Activated T-helper 1 cell treated with Interleukin-2 at 50 U/mL for 16 hours (primary cell): Measurements from ENCODE around the gene APOC4.
A peak's percentile ranks its signal among the peaks of the same experiment; 100 is the strongest.
"Not testable (repeated sequence)": the region's sequence is repeated elsewhere in the genome, so short reads cannot be mapped to it uniquely, and the experiment has no call there.

Experiments
- DNase-seq: peaks from one replicate; pipeline ENCODE4 v3.0.0-alpha.2; 2020; ENCODE audit warnings: low read depth

The APOC4 gene

DNA sequence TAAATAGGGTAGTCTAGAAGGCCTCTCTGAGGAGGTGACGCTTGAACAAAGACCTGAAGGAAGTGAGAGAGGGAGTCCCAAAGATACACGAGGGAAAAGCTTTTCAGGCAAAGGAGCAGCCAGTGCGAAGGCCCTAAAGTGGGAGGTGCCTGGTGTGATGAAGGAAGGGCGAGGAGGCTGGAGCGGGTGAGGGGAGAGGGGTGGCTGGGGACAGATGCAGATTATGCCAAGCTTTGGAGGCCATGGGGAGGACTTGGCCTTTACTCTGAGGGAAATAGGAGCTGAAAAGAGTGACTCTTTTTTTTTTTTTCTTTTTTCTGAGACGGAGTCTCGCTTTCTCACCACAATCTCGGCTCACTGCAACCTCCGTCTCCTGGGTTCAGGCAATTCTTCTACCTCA, 16.1 kb downstream of the APOC4 start:
- DNase-seq: no peak

DNA sequence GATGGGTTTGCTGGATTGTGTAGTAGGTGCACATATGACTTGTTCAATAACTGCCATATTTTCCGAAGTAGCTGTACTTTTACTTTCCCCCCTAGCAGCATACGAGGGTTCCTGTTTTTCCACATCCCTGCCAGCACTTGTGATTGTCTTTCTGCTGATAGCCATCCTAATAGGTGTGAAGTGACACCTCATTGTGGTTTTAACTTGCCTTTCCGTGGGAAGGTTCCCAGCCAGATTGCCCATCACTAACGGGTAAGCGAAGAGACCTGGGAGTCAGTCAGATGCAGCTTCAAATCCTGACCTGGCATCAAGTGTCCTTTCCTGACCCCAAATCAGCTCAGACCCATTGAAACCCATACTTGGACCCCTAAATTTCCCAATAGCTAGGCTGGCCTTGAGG, 17.7 kb downstream of the APOC4 start:
- DNase-seq: no peak

DNA sequence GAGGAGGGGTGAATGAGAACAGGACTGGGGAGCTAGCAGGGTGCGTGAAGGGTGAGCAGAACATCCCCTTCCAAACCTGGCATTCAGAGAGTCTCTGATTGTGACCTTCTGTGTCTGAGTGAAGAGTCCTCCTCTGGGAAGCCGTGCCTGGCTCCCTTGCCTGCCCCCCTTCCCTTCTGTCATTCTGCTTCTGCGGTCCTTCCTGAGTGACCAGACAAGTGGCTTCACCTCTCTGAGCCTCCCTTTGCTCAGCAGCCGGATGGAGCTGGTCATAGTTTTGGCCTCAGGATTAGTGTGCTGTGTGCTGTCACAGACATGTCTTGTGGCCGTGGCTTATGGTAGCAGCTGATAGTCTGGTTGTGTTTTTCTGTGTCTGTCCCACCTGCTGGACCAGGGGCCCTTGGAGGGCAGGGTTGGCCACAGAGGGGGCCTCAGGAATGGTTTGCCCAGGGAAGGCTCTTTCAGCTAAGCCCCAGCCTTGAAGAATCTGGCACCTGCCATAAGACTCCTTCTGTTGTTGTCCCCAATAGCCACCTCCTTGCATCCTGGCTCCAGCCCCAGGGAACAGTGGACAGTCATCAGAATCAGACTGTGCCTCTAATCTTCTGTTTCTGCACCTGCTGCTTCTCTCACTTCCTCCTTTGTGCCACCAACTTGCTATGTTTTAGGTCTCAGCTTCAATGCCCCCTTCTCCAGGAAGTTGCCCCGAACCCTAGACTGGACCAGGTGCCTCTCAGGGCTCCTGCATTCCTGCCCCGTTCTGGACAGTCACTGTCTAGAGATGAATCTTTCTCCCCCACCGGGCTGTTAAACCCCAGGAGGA, 19.1 kb downstream of the APOC4 start:
- DNase-seq: no peak

DNA sequence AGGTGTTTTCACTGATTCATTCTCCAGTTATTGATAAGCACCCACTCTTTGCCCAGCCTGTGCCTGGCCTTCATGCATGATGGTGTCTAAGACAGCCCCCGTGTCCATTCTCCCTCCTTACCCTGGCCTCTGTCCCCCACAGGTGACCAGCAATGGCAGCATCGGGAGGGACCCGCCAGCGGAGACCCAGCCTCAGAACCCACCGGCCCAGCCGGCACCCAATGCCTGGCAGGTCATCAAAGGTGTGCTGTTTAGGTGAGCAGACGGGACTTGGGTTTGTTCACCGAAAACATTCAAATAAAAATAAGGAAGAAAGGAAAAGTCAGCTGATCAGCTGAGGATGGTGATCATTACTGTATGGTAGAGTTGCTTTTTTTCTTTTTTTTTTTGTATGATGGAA, 19.8 kb downstream of the APOC4 start:
- DNase-seq: no peak

DNA sequence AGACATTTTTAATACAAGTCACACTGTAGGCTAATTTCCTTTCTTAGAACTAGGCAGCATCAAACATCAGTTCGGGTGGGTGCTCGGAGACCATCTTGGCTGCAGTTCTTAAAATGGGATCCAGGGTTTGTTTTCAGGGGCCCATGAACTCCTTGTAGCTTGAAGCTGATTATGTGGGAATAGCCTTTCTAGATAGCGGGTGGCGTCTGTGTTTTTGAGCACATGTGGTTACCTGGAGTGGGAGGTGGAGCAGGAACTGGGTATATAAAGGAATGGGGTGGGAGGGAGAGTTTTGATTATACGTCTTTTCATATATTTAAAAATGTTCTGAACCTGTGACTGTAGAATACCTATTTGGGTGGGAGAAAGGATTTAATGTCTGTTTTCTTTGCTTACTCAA, 26.1 kb downstream of the APOC4 start:
- no peak for DNase-seq

DNA sequence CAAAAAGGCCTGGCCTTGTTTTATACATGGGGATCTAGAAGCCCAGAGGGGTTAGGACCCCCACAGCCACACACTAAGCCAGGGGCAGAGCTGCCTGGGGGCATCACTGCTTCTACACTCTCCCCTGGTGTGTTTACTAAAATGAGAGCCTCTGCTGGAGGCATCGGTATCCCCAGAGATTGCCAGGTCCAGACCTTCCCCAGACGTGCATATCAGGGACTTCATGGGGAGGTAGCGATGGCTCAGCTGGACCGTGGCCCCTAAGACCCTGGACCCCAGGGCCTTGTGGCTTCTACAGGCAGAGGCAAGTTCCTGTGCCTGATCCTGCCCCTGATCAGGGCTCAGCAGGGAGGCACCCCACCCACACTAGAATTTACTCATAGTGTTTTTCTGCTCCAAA, 26.6 kb downstream of the APOC4 start:
- no peak for DNase-seq

DNA sequence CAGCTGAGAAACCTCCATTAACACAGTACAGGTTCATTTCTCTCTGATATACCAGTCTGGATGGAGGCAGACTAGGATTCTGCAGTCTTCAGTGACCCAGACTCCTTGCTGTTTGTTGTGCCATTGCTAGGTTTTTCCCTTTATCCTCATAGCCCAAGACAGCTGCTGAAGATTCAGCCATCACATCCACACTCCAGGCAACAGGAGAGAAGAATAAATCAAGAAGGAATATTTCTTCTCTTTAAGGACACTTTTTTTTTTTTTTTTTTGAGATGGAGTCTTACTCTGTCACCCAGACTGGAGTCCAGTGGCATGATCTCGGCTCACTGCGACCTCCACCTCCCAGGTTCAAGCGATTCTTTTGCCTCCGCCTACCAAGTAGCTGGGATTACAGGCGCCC, 27.4 kb downstream of the APOC4 start:
- no peak for DNase-seq

DNA sequence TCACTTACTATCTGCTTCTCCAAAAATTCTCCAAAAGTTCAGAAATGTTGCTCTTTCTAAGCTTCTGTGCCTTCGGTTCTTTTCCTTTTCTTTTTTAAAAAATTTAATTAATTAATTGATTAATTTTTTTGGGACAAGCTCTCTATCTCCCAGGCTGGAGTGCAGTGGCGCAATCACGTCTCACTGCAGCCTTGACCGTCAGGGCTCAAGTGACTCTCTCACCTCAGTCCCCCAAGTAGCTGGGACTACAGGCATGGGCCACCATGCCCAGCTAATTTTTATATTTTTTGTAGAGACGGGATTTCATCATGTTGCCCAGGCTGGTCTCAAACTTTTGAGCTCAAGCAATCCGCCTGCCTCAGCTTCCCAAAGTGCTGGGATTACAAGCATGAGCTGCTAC, 29.4 kb downstream of the APOC4 start:
- not testable (repeated sequence) for DNase-seq

DNA sequence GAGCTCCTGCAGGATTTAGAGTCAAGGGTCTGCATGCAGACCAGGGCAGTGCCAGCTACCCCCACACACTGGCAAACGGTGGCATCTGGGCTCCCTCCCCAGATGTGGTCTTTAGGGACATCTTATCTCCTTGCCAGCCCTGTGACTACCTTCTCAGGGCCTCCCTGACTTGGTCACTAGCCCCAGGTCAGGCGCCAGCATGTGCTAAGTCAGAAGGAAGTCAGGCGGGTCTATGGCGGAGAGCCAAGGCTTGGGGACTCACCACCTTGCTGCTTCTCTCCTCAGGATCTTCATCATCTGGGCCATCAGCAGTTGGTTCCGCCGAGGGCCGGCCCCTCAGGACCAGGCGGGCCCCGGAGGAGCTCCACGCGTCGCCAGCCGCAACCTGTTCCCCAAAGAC, 30.8 kb downstream of the APOC4 start:
- no peak for DNase-seq

DNA sequence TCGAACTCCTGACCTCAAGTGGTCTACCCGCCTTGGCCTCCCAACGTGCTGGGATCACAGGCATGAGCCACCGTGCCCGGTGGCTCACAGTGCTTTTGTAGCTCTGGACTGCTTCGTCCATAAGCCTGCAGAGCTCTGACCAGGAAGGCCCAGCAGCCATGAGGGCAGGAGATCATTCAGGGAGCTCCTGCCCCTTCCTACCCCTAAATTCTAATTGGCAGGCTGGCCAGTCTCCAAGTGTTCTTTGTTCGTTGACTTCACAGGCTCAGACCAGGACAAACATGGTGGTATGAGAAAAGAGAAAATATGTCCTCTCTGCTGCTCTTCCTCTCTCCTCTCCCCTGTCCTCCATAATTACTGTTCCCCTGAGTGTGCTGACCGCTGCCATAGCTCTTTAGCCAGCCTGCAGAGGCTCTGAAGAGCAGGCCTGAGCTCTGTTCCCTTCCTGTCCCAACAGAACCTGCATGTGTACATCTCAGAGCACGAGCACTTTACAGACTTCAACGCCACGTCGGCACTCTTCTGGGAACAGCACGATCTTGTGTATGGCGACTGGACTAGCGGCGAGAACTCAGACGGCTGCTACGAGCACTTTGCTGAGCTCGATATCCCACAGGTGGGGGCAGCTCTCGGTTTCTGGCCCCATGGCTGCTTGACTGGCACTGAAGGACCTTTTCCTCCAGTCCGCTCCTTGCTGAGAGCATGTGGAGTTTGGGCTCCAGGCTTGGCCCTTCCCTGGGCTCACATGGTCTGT, 32.1 kb downstream of the APOC4 start:
- DNase-seq: no peak

DNA sequence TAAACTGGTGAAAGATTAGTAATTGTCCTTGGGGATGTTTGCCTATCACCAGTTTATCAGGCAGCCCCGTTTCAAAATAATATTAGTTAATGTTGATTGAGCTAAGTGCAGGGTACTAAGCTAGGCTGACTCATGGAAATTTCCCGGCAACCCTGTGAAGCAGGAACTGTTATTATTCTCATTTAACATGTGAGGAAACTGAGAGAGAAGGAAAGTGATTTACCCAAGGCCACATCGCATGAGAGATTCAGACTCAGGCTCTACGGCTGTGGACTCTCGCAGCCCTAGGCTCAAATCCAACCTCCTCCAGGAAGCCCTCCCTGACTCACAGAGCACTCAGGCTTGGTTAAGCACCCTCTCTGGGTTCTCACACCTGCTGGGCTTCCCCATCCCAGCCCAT, 32.8 kb downstream of the APOC4 start:
- DNase-seq: no peak

DNA sequence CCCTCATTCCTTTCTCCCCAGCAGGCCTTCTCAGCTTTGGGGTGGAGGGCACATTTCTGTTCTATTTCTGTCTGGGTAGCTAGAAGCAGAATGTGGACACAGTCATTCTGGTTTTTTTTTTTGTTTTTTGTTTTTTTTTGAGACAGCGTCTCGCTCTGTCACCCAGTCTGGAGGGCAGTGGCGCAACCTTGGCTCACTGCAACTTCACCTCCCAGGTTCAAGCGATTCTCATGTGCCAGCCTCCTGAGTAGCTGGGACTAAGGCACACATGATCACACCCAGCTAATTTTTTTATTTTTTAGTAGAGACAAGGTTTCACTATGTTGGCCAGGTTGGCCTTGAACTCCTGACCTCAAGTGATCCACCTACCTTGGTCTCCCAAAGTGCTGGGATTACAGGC, 33.4 kb downstream of the APOC4 start:
- DNase-seq: no peak

DNA sequence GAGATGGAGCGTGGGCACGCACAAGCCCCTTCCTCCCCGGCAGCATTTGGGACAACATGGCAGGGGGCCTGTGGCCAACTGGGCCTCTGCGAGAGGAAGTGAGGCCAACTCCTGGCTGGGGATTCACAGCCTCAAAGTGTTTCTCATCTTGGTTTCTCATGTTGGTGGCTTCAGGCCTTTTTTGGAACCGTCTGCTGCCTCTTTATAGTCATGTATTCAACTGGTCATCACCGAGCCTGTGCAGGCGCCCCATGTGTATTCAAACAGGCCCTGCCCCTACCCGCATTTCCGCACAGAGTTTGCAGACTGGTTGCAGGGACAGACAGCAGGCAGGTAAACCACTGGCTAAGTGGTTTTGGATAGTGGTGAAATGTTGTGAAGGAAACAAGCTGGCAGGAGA, 42.0 kb downstream of the APOC4 start:
- no peak for DNase-seq

DNA sequence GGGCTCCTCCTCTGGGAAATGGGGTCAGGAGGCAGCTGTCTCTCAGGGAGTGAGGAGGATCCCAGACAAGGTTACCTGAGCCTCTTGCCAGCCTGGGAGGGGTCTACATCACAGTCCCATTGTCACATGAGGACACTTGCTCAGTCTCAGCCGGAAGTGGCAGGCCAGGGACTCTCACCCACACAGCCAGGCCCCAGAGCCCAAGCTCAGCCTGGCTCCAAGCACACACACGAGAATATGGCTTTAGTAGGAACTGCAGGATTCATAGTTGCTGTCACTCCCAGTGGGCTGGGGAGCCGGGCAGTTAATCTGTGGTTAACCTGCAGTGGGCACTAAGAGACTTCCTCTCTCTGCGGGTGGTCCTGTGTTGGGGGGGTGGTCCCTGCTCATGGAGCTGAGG, 43.4 kb downstream of the APOC4 start:
- no peak for DNase-seq

DNA sequence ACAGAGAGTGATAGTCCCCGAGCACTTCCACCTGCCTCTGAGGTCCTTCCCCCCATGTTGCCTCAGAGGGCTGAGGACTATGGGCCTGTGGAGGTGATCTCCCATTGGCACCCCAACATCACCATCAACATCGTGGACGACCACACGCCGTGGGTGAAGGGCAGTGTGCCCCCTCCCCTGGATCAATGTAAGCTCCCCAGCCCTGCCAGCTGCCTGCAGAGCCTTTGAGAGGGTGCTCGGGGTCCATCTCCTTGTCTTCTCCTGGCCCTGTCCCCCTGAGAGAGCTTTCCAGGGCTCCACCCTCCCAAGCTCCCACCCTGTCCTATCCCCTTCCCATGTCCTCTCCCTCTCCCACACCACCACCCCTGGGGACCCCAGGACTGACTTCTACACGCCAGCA, 44.4 kb downstream of the APOC4 start:
- DNase-seq: no peak

DNA sequence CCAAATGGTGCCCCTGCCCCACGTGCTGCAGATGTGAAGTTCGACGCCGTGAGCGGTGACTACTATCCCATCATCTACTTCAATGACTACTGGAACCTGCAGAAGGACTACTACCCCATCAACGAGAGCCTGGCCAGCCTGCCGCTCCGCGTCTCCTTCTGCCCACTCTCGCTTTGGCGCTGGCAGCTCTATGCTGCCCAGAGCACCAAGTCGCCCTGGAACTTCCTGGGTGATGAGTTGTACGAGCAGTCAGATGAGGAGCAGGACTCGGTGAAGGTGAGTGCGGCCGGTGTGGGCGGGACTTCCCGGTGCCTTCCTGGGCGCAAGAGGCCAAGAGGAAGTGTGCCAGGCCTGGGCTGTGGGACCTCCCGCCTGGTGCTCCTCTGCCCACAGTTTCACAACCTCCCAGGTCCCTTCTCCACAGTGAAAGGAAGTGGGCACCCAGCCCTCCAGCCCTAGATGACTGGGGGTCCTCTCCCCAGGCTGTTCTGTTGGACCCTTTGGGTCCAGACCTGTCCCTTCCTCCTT, 45.2 kb downstream of the APOC4 start:
- DNase-seq: no peak

DNA sequence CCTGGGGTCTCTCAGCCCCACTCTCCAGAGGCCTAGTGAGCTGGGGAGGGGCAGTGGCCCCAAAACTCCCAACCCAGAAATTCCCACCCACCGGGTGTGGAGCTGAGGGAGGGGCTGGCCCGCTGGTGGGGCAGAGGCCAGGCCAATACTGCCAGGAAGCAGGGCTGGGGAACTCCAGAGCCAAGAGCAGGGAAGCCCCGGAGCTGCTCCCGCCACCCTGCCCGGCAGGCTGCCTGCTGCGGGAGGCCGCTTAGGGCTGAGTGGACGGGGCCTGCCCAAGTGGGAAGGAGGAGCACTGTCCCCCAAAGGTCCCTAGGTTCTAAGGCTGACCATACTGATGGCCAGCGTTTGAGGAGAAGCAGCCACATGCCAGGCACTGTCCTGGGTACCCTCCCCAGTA, 46.2 kb downstream of the APOC4 start:
- no peak for DNase-seq

DNA sequence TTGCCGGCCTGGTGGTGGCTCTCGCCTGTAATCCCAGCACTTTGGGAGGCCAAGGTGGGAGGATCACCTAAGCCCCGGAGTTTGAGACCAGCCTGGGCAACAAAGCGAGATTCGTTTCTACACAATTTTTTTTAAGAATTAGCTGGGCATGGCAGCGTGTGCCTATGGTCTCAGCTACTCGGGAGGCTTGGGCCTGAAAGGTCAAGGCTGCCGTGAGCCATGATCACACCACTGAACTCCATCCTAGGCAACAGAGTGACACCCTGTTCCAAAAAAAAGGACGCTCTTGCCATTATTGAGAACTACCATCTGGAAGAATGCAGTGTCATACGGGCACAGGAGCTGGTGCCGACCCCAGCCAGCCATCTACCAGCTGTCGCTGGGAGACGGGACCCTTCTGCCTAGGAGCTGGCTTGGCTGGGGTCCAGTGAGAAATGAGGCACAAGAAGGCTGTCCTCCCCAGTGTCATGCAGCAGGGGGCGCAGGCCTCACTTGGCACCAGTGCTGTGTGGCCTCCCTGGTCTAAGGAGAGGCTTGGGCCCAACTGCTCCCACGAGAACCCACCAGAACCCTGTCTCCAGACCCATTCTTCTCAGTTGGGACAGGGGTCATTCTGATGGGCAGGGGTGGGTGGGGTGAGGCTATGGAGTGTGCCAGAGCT, 47.0 kb downstream of the APOC4 start:
- peak; percentile 37 for DNase-seq

DNA sequence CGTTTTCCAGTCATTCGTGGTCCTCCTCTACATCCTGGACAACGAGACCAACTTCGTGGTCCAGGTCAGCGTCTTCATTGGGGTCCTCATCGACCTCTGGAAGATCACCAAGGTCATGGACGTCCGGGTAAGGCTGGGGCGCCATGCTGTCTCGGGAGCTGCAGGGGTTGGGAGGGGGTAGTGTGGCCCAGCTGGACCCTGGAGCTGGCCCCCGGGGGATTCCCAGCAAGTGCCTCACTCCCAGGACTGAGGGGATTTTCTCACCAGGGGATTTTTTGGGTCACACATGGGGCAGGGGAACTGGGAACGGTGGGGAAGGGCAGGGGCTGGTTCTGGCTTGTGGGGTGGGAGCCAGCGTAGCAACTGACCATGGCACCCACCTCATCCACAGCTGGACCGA, 48.4 kb downstream of the APOC4 start:
- no peak for DNase-seq

DNA sequence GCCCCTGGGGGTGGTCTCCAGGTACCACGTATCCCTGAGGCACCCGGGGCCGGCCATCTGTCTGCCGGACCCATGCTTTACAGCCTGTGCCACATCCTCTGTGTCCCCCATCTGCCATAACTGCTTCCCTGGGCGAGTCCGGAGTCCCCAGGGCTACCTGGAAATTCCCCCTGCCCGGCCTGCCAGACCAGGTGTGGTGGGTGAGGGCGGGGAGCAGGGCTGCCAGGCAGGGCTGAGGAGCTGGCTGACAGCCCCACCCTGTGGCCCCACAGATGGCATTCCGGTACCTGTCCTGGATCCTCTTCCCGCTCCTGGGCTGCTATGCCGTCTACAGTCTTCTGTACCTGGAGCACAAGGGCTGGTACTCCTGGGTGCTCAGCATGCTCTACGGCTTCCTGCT, 48.9 kb downstream of the APOC4 start:
- DNase-seq: no peak

DNA sequence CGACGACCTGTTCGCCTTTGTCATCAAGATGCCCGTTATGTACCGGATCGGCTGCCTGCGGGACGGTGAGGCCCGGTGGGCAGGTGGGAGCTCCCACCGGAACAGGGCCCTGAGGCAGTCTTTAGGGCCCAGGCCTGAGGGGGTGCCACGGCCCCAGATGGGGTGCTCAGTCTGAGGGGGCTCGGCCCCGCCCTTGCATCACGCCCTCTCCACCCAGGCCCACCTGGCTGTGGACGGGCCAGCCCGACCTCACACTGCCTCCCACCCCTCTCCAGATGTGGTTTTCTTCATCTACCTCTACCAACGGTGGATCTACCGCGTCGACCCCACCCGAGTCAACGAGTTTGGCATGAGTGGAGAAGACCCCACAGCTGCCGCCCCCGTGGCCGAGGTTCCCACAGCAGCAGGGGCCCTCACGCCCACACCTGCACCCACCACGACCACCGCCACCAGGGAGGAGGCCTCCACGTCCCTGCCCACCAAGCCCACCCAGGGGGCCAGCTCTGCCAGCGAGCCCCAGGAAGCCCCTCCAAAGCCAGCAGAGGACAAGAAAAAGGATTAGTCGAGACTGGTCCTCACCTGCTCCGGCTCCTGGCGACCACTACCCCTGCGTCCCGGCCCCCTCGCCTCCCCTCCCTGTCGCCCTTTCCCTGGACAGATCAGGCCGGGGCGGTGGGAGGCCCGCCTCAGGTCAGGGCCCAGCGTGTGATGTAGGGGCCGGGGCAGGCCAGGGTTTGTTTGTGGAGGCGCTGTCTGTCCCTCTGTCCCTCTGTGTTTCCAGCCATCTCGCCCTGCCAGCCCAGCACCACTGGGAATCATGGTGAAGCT, 50.5 kb downstream of the APOC4 start:
- no peak for DNase-seq

DNA sequence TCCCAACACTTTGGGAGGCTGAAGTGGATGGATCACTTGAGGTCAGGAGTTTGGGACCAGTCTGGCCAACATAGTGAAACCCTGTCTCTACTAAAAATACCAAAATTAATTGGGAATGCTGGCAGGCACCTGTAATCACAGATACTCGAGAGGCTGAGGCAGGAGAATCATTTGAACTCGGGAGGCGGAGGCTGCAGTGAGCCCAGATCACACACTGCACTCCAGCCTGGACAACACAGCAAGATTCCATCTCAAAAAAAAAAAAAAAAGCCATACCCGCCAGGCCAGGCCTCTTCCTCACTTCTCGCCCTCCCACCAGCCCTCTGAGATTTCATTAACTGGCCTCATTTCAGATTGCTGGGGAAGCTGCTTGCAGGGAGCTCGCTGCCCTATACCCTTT, 51.5 kb downstream of the APOC4 start:
- no peak for DNase-seq
